Stimulated activated naive CD8-positive, alpha-beta T cell treated with anti-CD3 and anti-CD28 coated beads, Interleukin-15, Interleukin-2, amounts not matched to agents 100 U/mL and 50 U/mL, for 24 hours (primary cell): ENCODE data around the gene SMIM7.
"Not testable (repeated sequence)": the region's sequence is repeated elsewhere in the genome, so short reads cannot be mapped to it uniquely, and the experiment has no call there.

Experiments used
- ATAC-seq: fragments of 150-1000 bp; cut with Tn5 transposase; one replicate; pipeline ENCODE4 v1.10.0; 2021
- DNase-seq: peaks from one replicate; pipeline ENCODE4 v3.0.0; 2021

Gene SMIM7

DNA sequence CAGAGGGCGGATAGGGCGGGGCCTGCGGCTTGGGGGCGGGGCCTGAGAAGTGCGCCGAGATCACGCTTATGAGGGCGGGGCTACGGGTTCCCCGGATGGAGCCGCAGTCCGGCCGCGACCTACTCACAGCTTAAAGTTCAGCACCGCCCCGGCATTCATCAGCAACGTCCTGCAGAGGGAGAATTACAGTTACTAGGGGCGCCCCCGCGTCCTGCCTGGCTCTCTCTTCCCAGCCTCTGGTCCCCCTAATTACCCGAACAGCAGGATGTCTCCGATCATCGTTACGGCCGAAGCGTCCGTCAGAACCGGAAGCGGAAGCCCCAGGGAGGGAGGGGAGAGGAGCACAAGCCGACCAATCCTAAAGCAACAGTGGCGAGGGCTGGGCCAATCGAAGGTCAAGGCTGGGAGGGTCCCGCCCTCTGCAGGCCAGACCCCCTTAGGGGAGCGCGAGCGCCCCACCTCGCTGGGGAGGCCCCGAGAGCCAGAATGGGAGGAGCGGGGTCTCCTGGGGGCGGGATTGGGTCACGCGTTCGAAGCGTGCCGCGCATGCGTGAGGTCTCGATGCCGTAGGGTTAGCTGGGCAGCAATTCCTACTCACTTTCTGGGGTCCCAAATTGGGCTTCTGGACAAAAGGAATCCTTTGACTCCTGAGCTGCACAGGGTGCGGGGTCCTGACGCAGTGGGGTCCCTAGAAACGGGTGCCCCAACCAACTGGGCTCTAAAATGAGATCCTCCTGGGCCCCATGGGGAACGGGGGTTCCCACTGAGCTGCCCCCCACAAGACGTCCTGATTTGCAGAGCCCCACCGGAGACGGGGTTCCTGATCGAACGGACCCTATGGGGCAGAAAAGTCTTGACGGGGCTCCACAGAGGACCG lies at the start of gene SMIM7:
Gene SMIM7, minus strand, starts transcription at position 313 of the 877 bp plus-strand sequence. Its CDS starts 34 bp downstream, at position 279.
- ATAC-seq (peak; percentile 99), DNase-seq (peak; percentile 98)

DNA sequence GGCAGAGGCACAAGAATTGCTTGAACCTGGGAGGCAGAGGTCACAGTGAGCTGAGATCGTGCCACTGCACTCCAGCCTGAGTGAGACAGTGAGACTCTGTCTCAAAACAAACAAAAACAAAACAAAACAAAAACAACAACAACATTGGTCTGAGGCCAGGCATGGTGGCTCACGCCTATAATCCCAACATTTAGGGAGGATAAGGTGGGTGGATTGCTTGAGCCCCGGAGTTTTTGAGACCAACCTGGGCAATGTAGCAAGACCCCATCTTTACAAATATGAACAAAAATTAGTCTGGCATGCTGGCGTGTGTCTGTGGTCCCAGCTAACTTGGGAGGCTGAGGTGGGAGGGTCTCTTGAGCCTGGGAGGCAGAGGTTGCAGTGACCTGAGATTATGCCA lies 43.7 kb upstream of the SMIM7 start:
- ATAC-seq, result no peak
- no peak for DNase-seq

GRCh38 chr19:16702123-16702522 lies 42.2 kb upstream of the SMIM7 start:
- no peak for DNase-seq
- ATAC-seq, result no peak

GRCh38 chr19:16698914-16699313 lies 39.0 kb upstream of the SMIM7 start:
- DNase-seq (no peak), ATAC-seq (no peak)

GRCh38 chr19:16688084-16688483 lies 28.1 kb upstream of the SMIM7 start:
- DNase-seq (no peak), ATAC-seq (no peak)

- DNase-seq (no peak), ATAC-seq (no peak)
Measured at GRCh38 chr19:16684216-16684615, 24.3 kb upstream of the SMIM7 start.

- DNase-seq, result no peak
- ATAC-seq, result no peak
Measured at GRCh38 chr19:16682539-16682938, 22.6 kb upstream of the SMIM7 start.

DNA sequence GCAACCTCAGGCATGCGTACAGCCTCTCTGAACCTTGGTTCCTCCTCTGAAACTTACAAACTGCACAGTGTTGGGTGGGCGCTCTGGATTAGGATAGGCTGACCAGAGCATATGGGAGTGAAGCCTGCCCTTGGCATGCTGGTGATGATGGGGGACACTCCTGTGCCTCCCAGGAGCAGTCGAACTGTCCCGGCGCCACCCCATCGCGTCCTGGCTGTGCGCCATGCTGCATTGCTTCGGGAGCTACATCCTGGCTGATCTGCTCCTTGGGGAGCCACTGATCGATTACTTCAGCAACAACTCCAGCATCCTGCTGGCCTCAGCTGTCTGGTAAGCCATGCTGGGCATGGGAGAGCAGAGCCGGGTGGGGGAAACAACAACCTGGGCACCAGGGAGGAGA lies 19.9 kb upstream of the SMIM7 start:
- no peak for ATAC-seq

DNA sequence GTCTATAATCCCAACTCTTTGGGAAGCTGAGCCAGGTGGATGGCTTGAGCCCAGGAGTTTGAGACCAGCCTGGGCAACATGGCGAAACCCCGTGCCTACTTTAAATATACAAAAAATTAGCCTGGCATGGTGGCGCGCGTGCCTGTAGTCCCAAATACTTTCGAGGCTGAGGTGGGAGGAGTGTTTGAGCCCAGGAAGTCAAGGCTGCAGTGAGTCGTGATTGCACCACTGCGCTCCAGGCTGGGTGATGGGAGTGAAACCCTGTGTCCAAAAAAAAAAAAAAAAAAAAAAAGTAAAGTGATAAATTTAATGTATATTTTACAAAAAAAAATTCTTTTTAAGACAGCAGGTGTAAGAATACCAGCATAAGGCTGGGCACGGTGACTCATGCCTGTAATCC lies 18.6 kb upstream of the SMIM7 start:
- ATAC-seq, result no peak
- DNase-seq, result no peak

More for the DNA sequence above, 19.9 kb upstream of the SMIM7 start:
- no peak for DNase-seq

DNA sequence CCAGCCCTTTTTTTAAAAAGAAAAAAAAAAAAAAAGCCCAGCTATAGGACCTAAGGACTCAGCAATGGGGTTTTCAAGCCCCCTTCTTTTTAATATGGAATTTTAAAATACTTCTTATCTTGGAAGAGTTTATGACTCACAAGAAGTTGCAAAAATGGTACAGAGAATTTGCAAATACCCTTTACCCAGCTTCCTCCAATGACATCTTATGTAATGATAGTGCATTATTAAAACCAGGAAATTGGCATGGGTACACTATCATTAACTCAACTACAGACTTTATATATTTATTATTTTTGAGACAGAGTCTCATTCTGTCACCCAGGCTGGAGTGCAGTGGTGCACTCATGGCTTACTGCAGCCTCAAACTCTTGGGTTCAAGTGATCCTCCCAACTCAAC lies 17.1 kb upstream of the SMIM7 start:
- ATAC-seq (no peak), DNase-seq (no peak)

GRCh38 chr19:16676101-16676798 lies 16.3 kb upstream of the SMIM7 start:
- DNase-seq, result no peak
- no peak for ATAC-seq

DNA sequence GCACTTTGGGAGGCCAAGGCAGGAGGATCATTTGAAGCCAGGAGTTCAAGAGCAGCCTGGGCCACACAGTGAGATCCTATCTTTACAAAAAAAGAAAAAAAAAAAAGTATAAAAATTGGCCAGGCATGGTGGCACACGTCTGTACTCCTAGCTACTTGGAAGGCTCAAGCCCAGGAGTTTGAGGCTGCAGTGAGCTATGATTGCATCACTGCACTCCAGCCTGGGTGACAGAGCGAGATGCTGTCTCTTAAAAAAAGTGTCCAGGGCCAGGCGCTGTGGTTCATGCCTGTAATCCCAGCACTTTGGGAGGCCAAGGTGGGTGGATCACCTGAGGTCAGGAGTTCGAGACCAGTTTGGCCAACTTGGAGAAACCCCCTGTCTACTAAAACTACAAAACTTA lies 13.9 kb upstream of the SMIM7 start:
- not testable (repeated sequence) for ATAC-seq, DNase-seq

DNA sequence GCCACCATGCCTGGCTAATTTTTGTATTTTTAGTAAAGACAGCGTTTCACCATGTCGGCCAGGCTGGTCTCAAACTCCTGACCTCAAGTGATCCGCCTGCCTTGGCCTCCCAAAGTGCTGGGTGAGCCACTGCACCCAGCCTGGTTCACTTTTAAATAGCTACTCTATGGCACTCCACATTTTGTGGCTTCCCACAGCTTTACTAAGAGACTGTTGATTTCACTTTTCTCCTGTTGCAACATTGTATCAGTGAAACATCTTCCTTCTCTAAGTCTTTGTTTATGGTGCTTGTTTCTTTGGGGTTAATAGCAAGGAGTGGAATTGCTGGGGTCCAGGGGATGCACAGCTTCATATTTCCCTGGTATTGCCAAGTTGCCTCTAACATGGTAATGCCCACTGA lies 13.3 kb upstream of the SMIM7 start:
- DNase-seq (no peak), ATAC-seq (no peak)

DNA sequence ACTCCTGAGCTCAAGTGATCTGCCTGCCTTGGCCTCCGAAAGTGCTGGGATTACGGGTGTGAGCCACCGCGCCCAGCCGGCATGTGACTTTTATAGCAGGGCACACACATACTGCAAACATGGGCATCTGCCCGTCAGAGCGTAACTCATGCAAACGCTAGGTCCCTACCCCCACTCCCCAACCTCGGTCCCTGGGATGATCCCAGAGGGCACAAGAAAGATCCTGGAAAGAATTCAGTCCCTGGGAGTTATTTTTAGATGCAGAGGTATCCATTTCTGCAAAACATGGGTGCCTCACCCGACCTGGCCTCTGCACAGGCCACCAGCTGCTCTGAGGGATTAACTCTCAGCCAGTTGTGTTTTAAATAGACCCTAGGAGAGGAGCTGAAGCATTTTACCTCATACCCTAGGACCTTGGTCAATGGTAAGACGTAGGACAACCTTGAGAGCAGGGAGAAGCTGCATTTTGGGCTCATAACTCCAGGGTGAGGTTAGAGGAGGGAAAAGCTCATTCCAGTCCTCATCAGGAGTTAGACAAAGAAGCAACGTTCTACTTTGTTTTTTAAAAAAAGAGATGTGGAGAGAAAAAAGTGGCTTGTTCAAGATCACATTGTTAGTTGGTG lies 11.8 kb upstream of the SMIM7 start:
- ATAC-seq, result no peak
- DNase-seq, result no peak

DNA sequence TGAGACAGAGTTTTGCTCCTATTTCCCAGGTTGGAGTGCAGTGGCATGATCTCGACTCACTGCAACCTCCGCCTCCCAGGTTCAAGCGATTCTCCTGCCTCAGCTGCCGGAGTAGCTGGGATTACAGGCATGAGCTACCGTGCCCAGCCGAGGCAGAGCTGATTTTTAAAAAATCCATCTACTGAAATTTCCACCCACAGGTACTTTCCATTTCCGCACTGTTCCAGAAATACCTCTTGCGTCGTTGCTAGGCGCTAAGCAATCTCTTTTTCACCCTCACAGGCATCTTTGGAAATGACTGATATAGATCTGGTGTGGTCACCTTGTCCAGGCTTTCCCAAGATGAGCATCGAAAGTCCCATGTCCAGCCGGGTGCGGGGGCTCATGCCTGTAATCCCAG lies 10.3 kb upstream of the SMIM7 start:
- ATAC-seq, result no peak
- DNase-seq, result no peak

DNA sequence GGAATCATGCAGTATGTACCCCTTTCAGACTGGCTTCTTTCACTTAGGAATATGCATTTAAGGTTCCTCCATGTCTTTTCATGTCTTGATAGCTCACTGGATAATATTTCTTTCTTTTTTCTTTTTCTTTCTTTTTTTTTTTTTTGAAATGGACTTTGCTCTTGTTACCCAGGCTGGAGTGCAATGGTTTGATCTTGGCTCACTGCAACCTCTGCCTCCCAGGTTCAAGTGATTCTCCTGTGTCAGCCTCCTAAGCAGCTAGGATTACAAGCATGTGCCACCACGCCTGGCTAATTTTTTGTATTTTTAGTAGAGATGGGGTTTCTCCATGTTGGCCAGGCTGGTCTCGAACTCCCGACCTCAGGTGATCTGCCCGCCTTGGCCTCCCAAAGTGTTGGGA lies 8.8 kb upstream of the SMIM7 start:
- not testable (repeated sequence) for ATAC-seq, DNase-seq

- ATAC-seq, result no peak
Measured at GRCh38 chr19:16668176-16668575, 8.2 kb upstream of the SMIM7 start.

GRCh38 chr19:16661480-16662034 lies 1.6 kb upstream of the SMIM7 start:
- ATAC-seq (no peak), DNase-seq (peak; percentile 19)

More at GRCh38 chr19:16668176-16668575, 8.2 kb upstream of the SMIM7 start:
- no peak for DNase-seq

GRCh38 chr19:16660763-16661479 lies 977 bp upstream of the SMIM7 start, which contains the start of gene TMEM38A:
TMEM38A (plus strand) TSS chr19:16661139; CDS start chr19:16661218, 79 bp downstream.
- ATAC-seq (peak; percentile 6), DNase-seq (peak; percentile 54)

DNA sequence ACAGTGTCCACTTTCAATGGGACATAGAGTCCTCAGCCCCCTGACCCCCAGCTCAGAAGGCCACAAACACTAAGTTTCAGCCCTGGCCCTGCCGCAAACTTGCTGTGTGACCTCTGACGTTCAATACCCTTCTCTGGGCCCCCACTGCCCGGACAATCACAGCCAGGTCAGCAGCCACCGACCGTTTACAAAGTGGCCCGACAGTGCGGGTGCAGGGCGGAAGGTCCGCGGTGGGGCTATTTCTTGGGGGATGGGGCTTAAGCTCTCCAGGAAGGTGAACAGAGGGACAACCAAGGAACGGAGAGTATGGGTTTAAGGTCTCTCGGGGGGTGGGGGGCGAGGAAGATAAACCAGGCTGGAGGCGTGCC lies 496 bp downstream of the SMIM7 start:
- ATAC-seq (no peak), DNase-seq (no peak)

DNA sequence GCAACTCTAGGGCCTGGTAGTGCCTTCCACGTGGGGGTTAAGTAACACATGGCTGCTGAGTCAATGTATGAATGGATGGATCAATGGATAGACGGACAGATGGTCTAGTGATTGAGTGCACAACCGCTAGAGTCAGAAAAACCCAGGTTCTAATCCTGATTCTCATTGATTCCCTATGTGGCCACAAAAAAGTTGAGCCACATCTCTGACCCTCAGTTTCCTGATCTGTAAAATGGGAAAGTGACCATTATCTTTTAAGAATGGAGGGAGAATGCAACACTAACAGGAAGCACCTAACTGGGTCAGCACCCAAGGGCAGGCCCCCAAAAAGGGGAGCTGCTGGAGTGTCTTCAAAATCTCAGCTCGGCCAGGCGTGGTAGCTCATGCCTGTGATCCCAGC lies 2.6 kb downstream of the SMIM7 start:
- DNase-seq, result no peak
- ATAC-seq, result no peak

DNA sequence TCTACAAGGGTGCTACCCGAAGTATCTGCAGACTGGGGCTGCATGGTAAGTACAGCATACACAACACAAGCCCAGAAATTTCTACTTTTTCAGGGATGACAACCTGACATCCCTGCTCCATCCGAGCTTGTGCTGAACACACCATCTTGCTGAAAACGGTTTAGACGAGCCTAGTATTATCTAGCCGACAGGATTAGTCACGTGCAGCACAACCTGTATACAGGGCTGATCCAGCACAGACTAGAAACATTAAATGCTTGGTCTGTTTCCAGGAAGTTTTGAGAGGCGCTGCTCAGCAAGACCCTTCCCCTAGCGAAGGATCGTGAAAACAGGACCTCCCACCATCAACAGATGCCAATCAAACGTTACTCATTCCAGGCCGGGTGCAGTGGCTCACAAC lies 4.2 kb downstream of the SMIM7 start:
- ATAC-seq, result no peak
- no peak for DNase-seq
